ENCODE measurements around the gene TRAPPC14. TPM values are rescaled to one million over a fixed set of nuclear protein-coding genes. Genes with fewer than 3 reads are reported as not detected.

Gene TRAPPC14
- total and polyA plus RNA-seq, 9 of the 15 experiments (the other 6 are each of a cell fraction or from before 2014, with no cell fraction given): 0.42 to 45.9 (median 18.2) TPM

DNA sequence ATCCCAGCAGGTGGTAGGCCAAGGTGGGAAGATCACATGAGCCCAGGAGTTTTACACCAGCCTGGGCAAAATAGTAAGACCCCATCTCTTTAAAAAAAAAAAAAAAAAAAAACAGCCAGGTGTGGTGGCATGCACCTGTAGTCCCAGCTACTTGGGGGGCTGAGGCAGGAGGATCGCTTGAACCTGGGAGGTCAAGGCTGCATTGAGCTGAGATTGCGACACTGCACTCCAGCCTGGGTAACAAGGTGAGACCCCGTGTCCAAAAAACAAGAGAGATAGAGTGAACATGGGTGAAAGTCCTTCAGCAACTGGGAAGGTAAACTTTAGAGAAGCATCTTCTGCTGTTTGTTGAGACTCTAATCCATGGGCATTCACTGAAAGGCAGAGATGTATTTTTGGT is 16.1 kb downstream of the TRAPPC14 start:
- DNase-seq (ENCODE audit: extremely low read depth in 1 of 4, low spot score in 3 of 4) (no peak), FAIRE-seq (no peak), ATAC-seq (no peak)
- Histone ChIP-seq H3K27me3 (ENCODE audit: control insufficient read depth in 2 of 2, insufficient read depth in 2 of 2, low read length in 2 of 2) (peaks cover 11 to 18% of the 10 kb centered on the region in 2 experiments; a peak in 4 of 5 replicates), H3K27ac (ENCODE audit: extremely low read depth, low read depth, low read length) (no peak overlapping the region), H3K9me3 (replicated peaks; ENCODE audit: control insufficient read depth, insufficient read depth, low read depth, low read length) (no peaks in the 10 kb centered on the region), H3K36me3 (ENCODE audit: control insufficient read depth, insufficient read depth, low read length) (no peaks in the 10 kb centered on the region), H4K20me1 (replicated peaks; ENCODE audit: control insufficient read depth, insufficient read depth, low read length) (no peaks in the 10 kb centered on the region), H3K4me3 (no peak overlapping the region), H3K9me1 (ENCODE audit: control insufficient read depth, insufficient read depth, low read length) (no peaks in the 10 kb centered on the region), H3K9ac (ENCODE audit: insufficient read depth in 1 of 2, low read depth in 2 of 2, low read length in 2 of 2) (no peak overlapping the region), H3K4me2 (ENCODE audit: insufficient read depth, low read length) (no peak overlapping the region), H3K4me1 (replicated peaks in 1 of 2; ENCODE audit: control insufficient read depth in 2 of 2, insufficient read depth in 2 of 2, low read length in 2 of 2) (no peaks in the 10 kb centered on the region), H2AFZ (ENCODE audit: low read depth, low read length) (no peak overlapping the region), H3K79me2 (ENCODE audit: control insufficient read depth, insufficient read depth, low read length) (no peaks in the 10 kb centered on the region)
- in situ Hi-C loops (cut with MboI): no loop called here
- ChIA-PET CTCF (ENCODE audit: low intra/inter-chr PET ratio) (interaction anchor here (0.6 kb wide), 1 partner anchor 12 kb away, joined by 3 read pairs; no protein-coding TSS in a partner anchor), POLR2A (interaction anchor here (0.6 to 2.1 kb wide), 3 partner anchors 10 to 567 kb away, joined by 3 to 6 read pairs (median 4); no protein-coding TSS in a partner anchor)
- no TSS peak for BruUV-seq (replicated peaks)
- intact Hi-C loops (cut with micrococcal nuclease): no loop called here
- 17% methylated on average over 3 of the region's 3 CpGs for WGBS (ENCODE audit: insufficient coverage, low coverage, missing lambda C conversion rate)
- TF ChIP-seq SIN3B (IDR thresholded peaks at IDR 0.05; ENCODE audit: low read depth): no peak
- no peak for TF ChIP-seq CXXC5 (CRISPR knock-in tag; IDR thresholded peaks at IDR 0.05)
- no peak for TF ChIP-seq KAT8 (IDR thresholded peaks at IDR 0.05; ENCODE audit: low read depth)
- TF ChIP-seq FOXM1 (IDR thresholded peaks at IDR 0.05; ENCODE audit: low read depth): no peak
- TF ChIP-seq FOXM1 (CRISPR knock-in tag; IDR thresholded peaks at IDR 0.05; ENCODE audit: low read depth): no peak
- TF ChIP-seq PML (IDR thresholded peaks at IDR 0.05; ENCODE audit: low read length): no peak
- no peak for TF ChIP-seq HNRNPH1 (optimal IDR thresholded peaks at IDR 0.05; ENCODE audit: low read depth, low read length)

DNA sequence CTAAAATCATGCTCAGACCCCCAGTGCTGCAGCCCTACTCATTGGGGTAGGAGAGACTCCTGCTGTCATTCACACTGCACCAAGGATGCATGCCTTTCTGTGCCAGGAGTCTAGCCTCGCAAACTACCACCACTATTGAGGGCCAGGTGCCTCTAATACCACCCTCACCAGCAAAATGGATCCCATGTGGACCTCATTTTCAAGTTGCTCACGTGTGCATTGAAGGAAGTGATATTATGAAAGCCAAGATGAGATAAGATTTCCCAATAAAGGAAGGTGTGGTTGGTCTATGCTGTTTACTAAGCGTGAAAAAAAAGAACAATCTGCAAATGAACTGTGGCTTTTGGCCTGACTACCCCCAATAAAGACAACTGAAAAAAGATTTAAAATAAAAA is 17.0 kb downstream of the TRAPPC14 start:
- Histone ChIP-seq H3K9ac (ENCODE audit: insufficient read depth in 1 of 2, low read depth in 2 of 2, low read length in 2 of 2) (no peak overlapping the region), H3K27me3 (ENCODE audit: control insufficient read depth in 2 of 2, insufficient read depth in 2 of 2, low read length in 2 of 2) (peaks cover 11 to 18% of the 10 kb centered on the region in 2 experiments; a peak in 4 of 5 replicates), H3K4me3 (no peak overlapping the region), H3K4me2 (ENCODE audit: insufficient read depth, low read length) (no peak overlapping the region), H3K9me3 (replicated peaks; ENCODE audit: control insufficient read depth, insufficient read depth, low read depth, low read length) (no peaks in the 10 kb centered on the region), H2AFZ (ENCODE audit: low read depth, low read length) (no peak overlapping the region), H4K20me1 (replicated peaks; ENCODE audit: control insufficient read depth, insufficient read depth, low read length) (no peaks in the 10 kb centered on the region), H3K79me2 (ENCODE audit: control insufficient read depth, insufficient read depth, low read length) (no peaks in the 10 kb centered on the region), H3K9me1 (ENCODE audit: control insufficient read depth, insufficient read depth, low read length) (no peaks in the 10 kb centered on the region), H3K27ac (ENCODE audit: extremely low read depth, low read depth, low read length) (no peak overlapping the region), H3K36me3 (ENCODE audit: control insufficient read depth, insufficient read depth, low read length) (no peaks in the 10 kb centered on the region), H3K4me1 (replicated peaks in 1 of 2; ENCODE audit: control insufficient read depth in 2 of 2, insufficient read depth in 2 of 2, low read length in 2 of 2) (no peaks in the 10 kb centered on the region)
- POLR2A ChIA-PET: interaction anchor here (0.9 to 2.1 kb wide), 2 partner anchors 9 to 11 kb away, joined by 3 to 6 read pairs; no protein-coding TSS in a partner anchor
- WGBS (ENCODE audit: insufficient coverage, low coverage, missing lambda C conversion rate): 13% methylated on average over 3 of the region's 3 CpGs
- TF ChIP-seq, protein P1, sequence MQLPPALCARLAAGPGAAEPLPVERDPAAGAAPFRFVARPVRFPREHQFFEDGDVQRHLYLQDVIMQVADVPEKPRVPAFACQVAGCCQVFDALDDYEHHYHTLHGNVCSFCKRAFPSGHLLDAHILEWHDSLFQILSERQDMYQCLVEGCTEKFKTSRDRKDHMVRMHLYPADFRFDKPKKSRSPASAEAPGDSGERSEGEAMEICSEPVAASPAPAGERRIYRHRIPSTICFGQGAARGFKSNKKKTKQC (CRISPR knock-in tag; IDR thresholded peaks at IDR 0.05): no peak
- TF ChIP-seq, protein P2, sequence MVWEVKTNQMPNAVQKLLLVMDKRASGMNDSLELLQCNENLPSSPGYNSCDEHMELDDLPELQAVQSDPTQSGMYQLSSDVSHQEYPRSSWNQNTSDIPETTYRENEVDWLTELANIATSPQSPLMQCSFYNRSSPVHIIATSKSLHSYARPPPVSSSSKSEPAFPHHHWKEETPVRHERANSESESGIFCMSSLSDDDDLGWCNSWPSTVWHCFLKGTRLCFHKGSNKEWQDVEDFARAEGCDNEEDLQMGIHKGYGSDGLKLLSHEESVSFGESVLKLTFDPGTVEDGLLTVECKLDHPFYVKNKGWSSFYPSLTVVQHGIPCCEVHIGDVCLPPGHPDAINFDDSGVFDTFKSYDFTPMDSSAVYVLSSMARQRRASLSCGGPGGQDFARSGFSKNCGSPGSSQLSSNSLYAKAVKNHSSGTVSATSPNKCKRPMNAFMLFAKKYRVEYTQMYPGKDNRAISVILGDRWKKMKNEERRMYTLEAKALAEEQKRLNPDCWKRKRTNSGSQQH (CRISPR knock-in tag; IDR thresholded peaks at IDR 0.05): no peak
- no peak for TF ChIP-seq POLR2B (IDR thresholded peaks at IDR 0.05; ENCODE audit: low read depth, partially characterized antibody)
- no peak for TF ChIP-seq RBM17 (IDR thresholded peaks at IDR 0.05; ENCODE audit: borderline replicate concordance, low read depth, low read length)
- TF ChIP-seq SMARCB1 (IDR thresholded peaks at IDR 0.05; ENCODE audit: insufficient read length, low read depth): no peak
- FAIRE-seq: no peak
- no peak for DNase-seq (ENCODE audit: extremely low read depth in 1 of 4, low spot score in 3 of 4)
- BruUV-seq (replicated peaks): no TSS peak
- in situ Hi-C loops (cut with MboI): no loop called here
- CTCF ChIA-PET (ENCODE audit: low intra/inter-chr PET ratio): no interaction called here
- intact Hi-C loops (cut with micrococcal nuclease): no loop called here
- no peak for ATAC-seq
